NCI-H146 treated with DMSO at 0.1 percent for 48 hours (cell line): ENCODE measurements around the gene ARHGAP42.
A peak's percentile ranks its signal among the peaks of the same experiment; 100 is the strongest.

Source experiments
- DNase-seq: peaks from one replicate; lab custom pipeline; 2025; ENCODE audit not compliant: unreplicated experiment; lab: John Stamatoyannopoulos, UW

ARHGAP42 gene

DNA sequence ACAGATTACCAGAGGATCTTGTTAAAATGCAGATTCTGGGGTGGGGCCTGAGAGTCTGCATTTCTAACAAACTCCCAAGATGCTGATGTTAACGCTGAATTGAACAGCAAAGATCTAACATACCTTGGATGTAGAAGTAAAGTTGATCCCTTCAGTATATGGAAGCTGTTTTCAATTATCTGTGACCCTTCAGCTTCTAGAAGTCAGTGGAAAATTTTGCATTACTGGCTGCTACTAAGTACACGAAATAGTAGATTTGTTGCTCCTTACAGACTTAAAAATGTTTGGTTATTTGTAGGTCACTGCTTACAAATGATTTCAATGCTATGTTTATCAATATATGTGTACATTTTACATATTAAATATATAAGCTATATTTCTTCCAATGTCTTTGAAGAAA, 107.4 kb downstream of the ARHGAP42 start:
- no peak for DNase-seq

DNA sequence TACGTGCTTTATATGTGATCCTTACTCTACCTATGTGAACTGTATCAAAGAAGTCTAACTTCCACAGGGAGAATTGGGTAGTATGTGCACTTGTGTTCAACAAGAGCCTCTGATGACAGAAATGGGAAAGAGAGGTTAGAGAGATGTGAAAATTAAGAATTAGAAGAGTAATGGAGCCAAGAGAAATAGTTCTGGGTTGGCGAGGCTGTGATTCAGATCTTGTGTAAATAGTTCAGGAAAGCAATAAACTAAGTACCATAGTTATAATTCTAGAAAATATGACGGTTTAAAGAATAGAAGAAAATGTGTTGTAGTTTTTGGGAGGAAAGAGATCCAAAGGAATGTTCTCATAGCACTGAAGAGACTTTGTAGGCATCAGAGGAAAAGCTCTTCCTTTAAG, 112.4 kb downstream of the ARHGAP42 start:
- DNase-seq = no peak

DNA sequence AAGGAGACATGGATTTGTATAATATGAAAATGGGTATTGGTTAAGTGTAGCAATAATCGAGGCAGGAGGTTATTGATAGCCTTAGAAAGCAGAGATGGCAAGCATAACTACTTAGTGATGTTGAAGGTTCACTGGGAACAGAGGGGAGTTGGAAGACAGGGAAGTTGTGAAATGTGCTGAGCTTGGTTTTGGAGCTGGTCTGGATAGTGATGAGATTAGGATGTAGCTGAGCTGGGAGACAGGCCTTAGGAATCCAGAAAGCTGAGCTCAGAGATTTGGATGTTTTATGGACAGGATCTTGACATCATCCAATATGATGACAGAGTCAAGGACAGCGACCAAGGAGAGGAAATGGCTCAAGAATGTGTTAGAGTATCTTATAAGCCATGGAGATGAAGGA, 113.1 kb downstream of the ARHGAP42 start:
- DNase-seq = no peak

DNA sequence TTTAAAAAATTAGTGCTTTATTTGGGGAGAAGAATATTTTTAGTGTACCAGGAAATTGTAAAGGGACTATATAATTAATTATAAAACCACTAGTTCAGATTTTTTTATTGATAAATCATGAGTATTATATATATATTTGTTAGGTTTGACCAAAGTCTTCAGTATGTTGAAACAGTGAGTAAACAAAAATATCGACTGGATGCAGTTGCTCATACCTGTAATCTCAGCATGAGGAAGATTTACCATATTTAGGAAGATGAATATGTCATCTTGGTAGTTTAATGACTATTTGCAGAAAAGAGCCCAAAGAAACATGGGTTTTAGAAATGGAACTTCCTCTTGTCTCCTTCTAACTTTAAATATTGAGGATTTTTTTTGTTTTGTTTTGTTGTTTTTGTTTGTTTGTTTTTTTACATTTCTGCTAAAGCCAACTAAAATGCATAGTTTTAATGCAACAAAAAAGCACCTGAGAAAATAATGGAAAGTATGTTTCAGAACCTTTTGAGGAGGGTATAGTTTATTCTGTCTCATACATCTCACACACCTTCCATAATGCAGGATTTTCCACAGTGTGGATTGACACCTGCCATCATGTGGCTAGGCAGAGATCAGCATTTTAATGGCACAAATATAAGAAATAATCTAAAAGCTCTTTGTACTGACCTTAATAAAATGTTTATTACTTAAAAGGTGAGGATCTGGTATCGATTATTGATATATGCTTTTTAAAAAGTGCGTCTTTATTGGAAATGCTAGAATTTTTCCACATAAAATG, 114.3 kb downstream of the ARHGAP42 start:
- no peak for DNase-seq

DNA sequence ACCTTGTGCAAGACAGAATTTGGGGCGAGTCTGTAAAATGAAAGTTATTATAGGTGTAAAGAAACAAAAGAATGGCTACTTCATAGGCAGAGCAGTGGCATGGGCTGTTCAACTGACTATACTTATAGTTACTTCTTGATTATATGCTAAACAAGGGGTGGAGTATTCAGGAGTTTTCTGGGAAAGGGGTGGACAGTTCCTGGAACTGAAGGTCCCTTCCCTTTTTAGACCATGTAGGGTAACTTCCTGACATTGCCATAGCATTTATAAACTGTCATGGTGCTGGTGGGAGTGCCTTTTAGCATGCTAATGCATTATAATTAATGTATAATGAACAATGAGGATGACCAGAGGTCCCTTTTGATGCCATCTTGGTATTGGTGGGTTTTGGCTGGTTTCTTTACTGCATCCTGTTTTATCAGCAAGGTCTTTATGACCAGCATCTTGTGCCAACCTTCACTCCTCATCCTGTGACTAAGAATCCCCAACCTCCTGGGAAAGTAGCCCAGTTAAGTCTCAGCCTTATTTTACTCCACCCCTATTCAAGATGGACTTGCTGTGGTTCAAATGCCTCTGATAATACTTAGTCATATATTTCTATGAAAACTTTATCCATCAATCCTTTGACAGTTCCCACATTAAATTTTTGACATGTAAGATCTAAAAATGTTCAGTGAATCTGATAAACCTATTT, 118.6 kb downstream of the ARHGAP42 start:
- no peak for DNase-seq

GRCh38 chr11:100806296-100806695, 119.2 kb downstream of the ARHGAP42 start:
- DNase-seq = no peak

GRCh38 chr11:100808904-100809491, 121.9 kb downstream of the ARHGAP42 start:
- DNase-seq = no peak

DNA sequence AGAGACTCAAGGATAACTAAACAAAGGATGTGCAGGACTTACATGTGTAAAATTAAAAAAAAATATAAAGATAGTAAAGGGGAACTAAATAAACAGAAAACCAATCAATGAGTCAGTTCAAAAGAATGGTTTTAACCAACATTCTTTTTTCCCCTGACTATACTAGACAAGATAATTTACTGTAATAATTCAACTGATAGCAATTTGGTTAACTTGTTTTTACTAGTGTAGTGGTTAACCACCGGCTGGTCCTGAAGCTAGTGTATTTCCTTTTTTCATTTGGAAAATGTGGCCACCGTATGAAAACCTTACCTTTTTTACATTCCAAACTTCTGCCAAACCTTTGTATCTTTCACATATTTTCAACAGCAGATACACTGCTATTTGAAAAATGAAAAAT, 123.1 kb downstream of the ARHGAP42 start:
- DNase-seq = no peak

DNA sequence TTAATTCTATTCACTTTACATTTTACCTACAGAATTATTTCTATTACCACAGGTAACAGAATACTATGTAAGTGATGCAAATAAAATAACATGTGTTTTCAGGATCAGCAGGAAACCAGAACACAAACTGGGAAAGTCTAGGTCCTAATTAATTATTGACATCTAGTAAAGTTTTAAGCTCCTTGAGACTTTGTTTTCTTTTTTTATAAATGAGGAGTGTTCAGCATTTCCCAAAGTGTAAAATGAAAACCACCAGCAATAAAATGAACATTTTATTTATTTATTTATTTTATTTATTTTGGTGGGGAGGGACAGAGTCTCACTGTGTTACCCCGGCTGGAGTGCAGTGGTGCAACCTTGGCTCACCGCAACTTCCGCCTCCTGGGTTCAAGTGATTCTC, 123.6 kb downstream of the ARHGAP42 start:
- DNase-seq = no peak

- DNase-seq = no peak
These were observed 125.4 kb downstream of the ARHGAP42 start for GRCh38 chr11:100812517-100812916.

DNA sequence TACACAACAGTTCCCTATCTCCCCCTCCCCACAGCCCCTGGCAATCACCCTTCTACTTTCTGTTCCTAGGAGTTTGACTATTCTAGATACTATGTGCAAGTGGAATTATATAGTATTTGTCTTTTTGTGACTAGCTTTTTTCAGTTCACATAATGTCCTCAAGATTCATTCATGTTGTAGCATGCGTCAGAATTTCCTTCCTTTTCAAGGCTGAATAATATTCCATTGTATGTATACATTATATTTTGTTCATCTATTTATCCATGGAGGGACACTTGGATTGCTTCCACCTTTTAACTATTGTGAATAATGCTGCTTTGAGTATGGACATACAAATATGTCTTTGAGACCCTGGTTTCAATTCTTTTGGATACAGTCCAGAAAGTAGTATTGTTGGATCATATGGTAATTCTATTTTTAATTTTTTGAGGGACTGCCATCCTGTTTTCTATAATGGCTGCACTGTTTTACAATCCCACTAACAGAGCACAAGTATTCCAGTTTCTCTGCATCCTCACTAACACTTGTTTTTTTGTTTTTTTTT, 128.8 kb downstream of the ARHGAP42 start:
- DNase-seq = no peak

- DNase-seq = no peak
These were observed 129.7 kb downstream of the ARHGAP42 start for GRCh38 chr11:100816823-100817222.

DNA sequence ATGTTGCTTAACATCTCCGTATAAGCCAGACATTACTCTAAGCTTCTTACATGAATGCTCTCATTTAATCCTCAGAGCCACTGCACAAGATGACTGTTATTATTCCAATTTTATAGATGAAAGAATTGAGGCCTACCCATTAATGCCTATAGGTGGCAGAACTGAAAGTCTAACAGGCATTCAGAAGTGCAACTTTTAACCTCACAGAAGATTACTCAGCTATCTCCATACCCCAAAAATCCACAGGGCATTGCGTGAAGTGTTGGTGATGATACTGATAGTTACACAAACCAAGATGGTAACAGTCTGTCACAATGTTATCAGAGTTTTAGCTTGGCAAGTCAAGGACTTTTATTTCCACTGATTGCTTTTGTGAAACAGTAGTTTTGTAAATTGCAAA, 130.5 kb downstream of the ARHGAP42 start:
- DNase-seq = no peak

DNA sequence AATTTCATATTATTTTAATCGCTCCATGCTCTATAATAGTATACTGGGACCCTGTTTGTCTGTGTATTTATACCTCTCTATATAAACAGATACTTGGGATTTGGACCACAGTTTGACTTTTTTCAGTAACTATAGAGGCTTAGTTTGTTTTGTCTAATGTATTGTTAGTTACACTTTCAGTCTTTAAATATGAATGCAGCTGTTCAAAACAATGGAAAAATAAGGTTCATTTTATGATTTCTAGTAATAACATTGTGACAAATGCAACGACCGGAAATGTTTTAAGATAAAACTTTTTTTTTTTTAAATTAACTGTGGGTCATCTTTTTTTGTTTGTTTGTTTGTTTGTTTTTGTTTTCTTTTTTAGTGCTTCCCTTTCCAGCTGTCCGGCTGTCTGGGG, 133.5 kb downstream of the ARHGAP42 start:
- DNase-seq = no peak

GRCh38 chr11:100821198-100821597, 134.1 kb downstream of the ARHGAP42 start:
- no peak for DNase-seq

- DNase-seq = no peak
These were observed 136.3 kb downstream of the ARHGAP42 start for GRCh38 chr11:100823360-100823759.

DNA sequence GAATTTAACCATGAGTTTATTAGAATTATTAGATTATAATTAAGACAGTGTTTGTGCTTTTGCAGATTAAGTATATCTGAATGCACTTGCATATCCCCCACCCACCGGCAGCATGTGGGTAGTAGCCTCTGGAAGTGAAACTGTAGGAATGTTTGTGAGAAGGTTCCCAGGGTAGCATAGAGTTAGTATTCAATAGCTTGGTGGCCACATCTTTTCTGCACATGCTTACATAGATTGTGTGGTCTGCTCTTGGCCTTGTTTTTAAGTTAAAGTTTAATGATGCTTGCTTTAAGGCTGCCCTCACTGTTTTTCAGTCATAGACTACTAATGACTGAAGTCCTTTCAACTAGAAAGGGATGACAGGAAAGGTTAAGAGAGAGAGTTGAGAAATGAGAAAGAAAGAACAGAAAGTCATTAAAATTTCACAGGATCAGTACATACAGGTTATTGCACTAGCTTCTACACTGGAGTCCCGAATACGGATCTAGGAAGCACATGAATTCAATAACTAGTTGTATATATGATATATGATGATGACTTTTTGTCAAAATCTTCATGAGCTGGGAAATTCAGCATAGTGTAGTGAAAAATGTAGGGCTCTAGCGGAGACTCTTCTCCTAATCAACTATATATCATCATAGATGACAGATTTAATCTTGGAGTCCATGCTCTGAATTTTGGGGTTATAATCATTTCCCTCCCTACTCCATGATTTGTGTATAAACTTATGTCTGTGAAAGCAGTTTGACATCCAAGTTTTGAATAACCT, 137.1 kb downstream of the ARHGAP42 start:
- DNase-seq = no peak

DNA sequence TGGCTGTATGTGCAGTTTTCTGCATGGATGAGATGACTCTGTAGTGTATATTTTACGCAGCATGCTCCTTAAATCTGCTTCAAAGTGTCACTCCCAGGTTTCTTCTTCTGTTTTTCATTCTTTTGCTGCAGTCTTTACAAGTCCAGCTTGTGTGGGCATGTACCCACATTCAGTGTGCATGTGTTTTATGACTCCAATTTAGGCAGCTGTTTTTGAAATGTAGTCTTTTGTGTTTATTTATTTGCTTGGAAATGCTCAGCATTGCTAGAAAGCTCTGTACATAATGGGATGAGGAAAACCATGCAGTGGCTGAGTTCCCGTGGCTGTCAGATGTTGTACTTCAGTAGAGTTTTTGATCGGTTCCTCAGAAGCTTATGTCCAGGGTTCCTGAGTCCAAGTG, 138.5 kb downstream of the ARHGAP42 start:
- no peak for DNase-seq

GRCh38 chr11:100827934-100828661, 141.0 kb downstream of the ARHGAP42 start:
- DNase-seq = peak; percentile 24

- no peak for DNase-seq
These were observed 143.2 kb downstream of the ARHGAP42 start for GRCh38 chr11:100830274-100830673.
